Natural killer cell (primary cell): Measurements from ENCODE around the gene CYP27A1. TPM values are rescaled to one million over a fixed set of nuclear protein-coding genes. Genes with fewer than 3 reads are reported as not detected.

Experiments used
- ATAC-seq, 3 donors: fragments of 150-1000 bp in 2 of 3; fragments of 200-7000 bp in 1 of 3; cut with Tn5 transposase; 1 replicate in 1 of 3; 2 replicates in 2 of 3; pipeline ENCODE4 v1.10.0; 2021; ENCODE audit warnings: mild to moderate bottlenecking in 2 of 3, moderate library complexity in 2 of 3
- DNase-seq, 2 donors: peaks; one replicate each; pipeline versions ENCODE4 v3.0.0 to v3.0.0-alpha.2; 2013 to 2021; ENCODE audit warnings: mixed read lengths in 1 of 2
- H3K27ac ChIP-seq: one replicate; pipeline ENCODE4 v1.5.1; 2013; ENCODE audit warnings: mild to moderate bottlenecking, low read length
- H3K27me3 ChIP-seq: one replicate; pipeline ENCODE4 v1.6.1; 2013; ENCODE audit warnings: low read length; ENCODE audit not compliant: control insufficient read depth, insufficient read depth
- H3K36me3 ChIP-seq: one replicate; pipeline ENCODE4 v1.6.1; 2013; ENCODE audit warnings: low read length; ENCODE audit not compliant: control insufficient read depth, insufficient read depth
- H3K4me1 ChIP-seq: one replicate; pipeline ENCODE4 v1.6.1; 2013; ENCODE audit warnings: low read length; ENCODE audit not compliant: control insufficient read depth, insufficient read depth
- H3K4me3 ChIP-seq: one replicate; pipeline ENCODE4 v1.5.1; 2013; ENCODE audit warnings: low read length
- H3K9me3 ChIP-seq: one replicate; pipeline ENCODE4 v1.6.1; 2013; ENCODE audit warnings: low read length; ENCODE audit not compliant: control insufficient read depth, insufficient read depth
- H3K27ac Mint-ChIP-seq, 2 donors: one replicate each; pipeline ENCODE4 v1.8.0; 2022; ENCODE audit warnings: mild to moderate bottlenecking in 2 of 2, mixed read lengths in 2 of 2, moderate library complexity in 1 of 2
- H3K27me3 Mint-ChIP-seq, 2 donors: one replicate each; pipeline ENCODE4 v1.8.0; 2022; ENCODE audit warnings: low read depth in 2 of 2, mixed read lengths in 2 of 2
- H3K36me3 Mint-ChIP-seq: one replicate; pipeline ENCODE4 v1.8.0; 2022; ENCODE audit warnings: mixed read lengths
- H3K4me1 Mint-ChIP-seq, 2 donors: one replicate each; pipeline ENCODE4 v1.8.0; 2022; ENCODE audit warnings: mixed read lengths in 2 of 2
- H3K4me3 Mint-ChIP-seq: one replicate; pipeline ENCODE4 v1.8.0; 2022; ENCODE audit warnings: mild to moderate bottlenecking, moderate library complexity, mixed read lengths
- H3K9me3 Mint-ChIP-seq, 2 donors: one replicate each; pipeline ENCODE4 v1.8.0; 2022; ENCODE audit warnings: mixed read lengths in 2 of 2
- WGBS: methylation state at CpG from one replicate; pipeline ENCODE4 v1.1.7; 2013; ENCODE audit warnings: missing lambda C conversion rate; ENCODE audit not compliant: insufficient coverage; 5-methylcytosine and 5-hydroxymethylcytosine counted together
- intact Hi-C: fragments of 100-400 bp; cut with micrococcal nuclease; formaldehyde crosslinking; loops from one replicate; pipeline ENCODE4 v1.14.2; 2022
- total RNA-seq, 4 donors: library from RNA; stranded (reverse); fragments of 120-200 nt in 1 of 4; gene quantifications; one replicate each; pipeline versions ENCODE4 v1.2.3 to v1.2.4, GENCODE V29; 2013 to 2022
- TF ChIP-seq, protein P1 (sequence below): fragments of 200-600 bp; IDR thresholded peaks from one replicate; pipeline ENCODE4 v1.8.0; 2022; ENCODE audit warnings: antibody characterized with exemption

Gene CYP27A1
- total RNA-seq, 3 donors from 2014 or later (not counting 1 experiment from before 2014, with no cell fraction given), result 0.61 to 1.6 TPM; not detected in 1

DNA sequence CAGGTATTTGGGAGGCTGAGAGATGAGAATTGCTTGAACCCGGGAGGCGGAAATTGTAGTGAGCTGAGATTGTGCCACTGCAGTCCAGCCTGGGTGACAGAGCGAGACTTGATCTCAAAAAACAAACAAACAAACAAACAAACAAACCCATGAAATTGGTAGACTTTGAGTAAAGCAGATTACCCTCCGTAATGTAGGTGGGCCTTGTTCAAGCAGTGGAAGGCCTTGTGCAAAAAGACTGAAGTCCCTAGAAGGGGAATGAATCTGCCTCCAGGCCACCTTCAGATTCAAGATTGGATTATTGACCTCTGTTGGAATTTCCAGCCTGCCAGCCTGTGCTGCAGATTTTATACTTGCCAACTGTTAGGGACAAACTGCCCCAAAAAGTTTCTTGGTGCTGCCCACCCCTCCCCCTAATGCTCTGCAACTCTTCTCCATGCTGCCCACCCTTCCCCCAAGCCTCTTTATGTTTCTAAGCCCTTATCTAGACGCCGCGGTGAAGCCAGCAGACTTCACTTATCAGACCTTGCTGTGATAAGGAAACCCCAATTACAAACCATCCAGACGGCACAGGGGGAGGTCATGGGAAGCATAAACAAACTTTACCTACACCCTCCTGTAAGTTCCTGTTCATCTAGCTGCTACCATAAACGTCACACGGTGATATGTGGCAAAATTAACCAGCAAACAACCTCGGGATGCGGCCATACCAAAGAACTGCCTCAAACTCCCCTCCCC, 17.0 kb downstream of the CYP27A1 start:
- 33% methylated on average over 11 of the region's 12 CpGs for WGBS
- Histone ChIP-seq H3K27me3 (peaks cover 17% of the 10 kb centered on the region), H3K36me3 (no peaks in the 10 kb centered on the region), H3K4me3 (no peak overlapping the region), H3K27ac (no peak overlapping the region), H3K9me3 (no peaks in the 10 kb centered on the region), H3K4me1 (peaks cover 3% of the 10 kb centered on the region)
- TF ChIP-seq, protein P1, sequence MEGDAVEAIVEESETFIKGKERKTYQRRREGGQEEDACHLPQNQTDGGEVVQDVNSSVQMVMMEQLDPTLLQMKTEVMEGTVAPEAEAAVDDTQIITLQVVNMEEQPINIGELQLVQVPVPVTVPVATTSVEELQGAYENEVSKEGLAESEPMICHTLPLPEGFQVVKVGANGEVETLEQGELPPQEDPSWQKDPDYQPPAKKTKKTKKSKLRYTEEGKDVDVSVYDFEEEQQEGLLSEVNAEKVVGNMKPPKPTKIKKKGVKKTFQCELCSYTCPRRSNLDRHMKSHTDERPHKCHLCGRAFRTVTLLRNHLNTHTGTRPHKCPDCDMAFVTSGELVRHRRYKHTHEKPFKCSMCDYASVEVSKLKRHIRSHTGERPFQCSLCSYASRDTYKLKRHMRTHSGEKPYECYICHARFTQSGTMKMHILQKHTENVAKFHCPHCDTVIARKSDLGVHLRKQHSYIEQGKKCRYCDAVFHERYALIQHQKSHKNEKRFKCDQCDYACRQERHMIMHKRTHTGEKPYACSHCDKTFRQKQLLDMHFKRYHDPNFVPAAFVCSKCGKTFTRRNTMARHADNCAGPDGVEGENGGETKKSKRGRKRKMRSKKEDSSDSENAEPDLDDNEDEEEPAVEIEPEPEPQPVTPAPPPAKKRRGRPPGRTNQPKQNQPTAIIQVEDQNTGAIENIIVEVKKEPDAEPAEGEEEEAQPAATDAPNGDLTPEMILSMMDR, result no peak
- Mint-ChIP-seq H3K4me3 (no peak overlapping the region), H3K9me3 (no peaks in the 10 kb centered on the region), H3K36me3 (no peaks in the 10 kb centered on the region), H3K27ac (no peak overlapping the region), H3K27me3 (peaks cover 23 to 27% of the 10 kb centered on the region in 2 donors), H3K4me1 (peaks cover 0 to 5% of the 10 kb centered on the region in 2 donors)
- ATAC-seq (no peak), DNase-seq (no peak)
- intact Hi-C loops, result no loop called here

DNA sequence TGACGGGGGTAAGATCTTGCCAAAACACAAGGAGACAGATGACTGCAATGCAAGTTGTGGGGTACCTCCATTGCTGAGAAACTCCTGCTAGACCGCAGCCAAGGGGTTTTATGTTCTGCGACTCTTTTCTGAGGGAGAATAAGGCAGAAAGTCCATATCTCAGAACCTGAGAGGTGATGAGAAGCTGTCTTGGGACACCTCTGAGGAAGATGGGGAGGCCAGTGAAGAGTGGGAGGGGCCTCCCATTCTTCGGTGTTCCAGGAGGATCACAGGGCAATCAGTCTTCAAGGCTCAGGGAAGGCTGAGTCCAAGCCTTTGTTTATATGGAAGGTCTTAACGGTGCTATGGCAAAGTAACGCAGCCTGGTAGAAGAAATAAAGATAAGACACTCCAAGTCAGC, 18.0 kb downstream of the CYP27A1 start:
- Mint-ChIP-seq H3K36me3 (no peaks in the 10 kb centered on the region), H3K4me3 (no peak overlapping the region), H3K27me3 (peaks cover 21% of the 10 kb centered on the region in 2 donors), H3K27ac (no peak overlapping the region), H3K4me1 (peaks cover 0 to 5% of the 10 kb centered on the region in 2 donors), H3K9me3 (peaks cover 0 to 2% of the 10 kb centered on the region in 2 donors)
- no peak overlapping the region for H3K27ac ChIP-seq
- 71% methylated on average over 5 of the region's 6 CpGs for WGBS
- no peak overlapping the region for H3K4me3 ChIP-seq
- DNase-seq (no peak), ATAC-seq (no peak)
- TF ChIP-seq, protein P1, result no peak
- H3K4me1 ChIP-seq, result peaks cover 3% of the 10 kb centered on the region
- H3K9me3 ChIP-seq, result peaks cover 4% of the 10 kb centered on the region
- intact Hi-C loops, result no loop called here
- no peaks in the 10 kb centered on the region for H3K36me3 ChIP-seq
- H3K27me3 ChIP-seq, result peaks cover 27% of the 10 kb centered on the region

DNA sequence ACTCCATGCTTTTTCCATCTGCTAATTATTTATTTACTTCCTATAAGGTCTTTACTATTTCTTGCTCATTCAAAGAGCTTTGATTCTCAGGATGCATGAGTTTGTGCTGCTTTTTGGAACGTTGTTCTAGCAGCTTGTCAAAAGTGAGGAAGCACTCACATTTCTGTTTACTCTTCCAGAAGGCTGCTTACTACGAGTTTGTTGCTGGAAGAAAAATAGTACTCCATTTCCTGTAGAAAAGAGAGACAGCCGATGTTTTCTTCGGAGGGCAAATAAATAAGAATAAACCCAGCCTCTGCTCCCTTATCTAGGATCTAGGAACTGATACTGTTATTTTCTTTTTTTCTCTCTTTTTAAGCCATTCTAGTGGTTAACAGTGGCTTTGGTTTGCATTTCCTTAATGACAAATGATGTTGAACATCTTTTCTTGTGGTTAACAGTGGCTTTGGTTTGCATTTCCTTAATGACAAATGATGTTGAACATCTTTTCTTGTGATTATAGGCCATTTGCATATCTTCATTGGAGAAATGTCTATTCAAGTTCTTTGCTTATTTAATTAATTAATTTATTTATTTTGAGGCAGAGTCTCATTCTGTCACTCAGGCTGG, 20.5 kb downstream of the CYP27A1 start:
- intact Hi-C loops, result no loop called here
- peaks cover 4% of the 10 kb centered on the region for H3K9me3 ChIP-seq
- H3K27ac ChIP-seq, result no peak overlapping the region
- peaks cover 27% of the 10 kb centered on the region for H3K27me3 ChIP-seq
- H3K4me3 ChIP-seq, result no peak overlapping the region
- Mint-ChIP-seq H3K4me1 (peaks cover 0 to 5% of the 10 kb centered on the region in 2 donors), H3K36me3 (no peaks in the 10 kb centered on the region), H3K27me3 (peaks cover 24 to 31% of the 10 kb centered on the region in 2 donors), H3K9me3 (peaks cover 2 to 5% of the 10 kb centered on the region in 2 donors), H3K4me3 (no peak overlapping the region), H3K27ac (no peak overlapping the region)
- TF ChIP-seq, protein P1, result no peak
- peaks cover 3% of the 10 kb centered on the region for H3K4me1 ChIP-seq
- no peaks in the 10 kb centered on the region for H3K36me3 ChIP-seq
- peak in 1 of 2 donors; percentile 54 for DNase-seq
- 17% methylated on average over 1 of the region's 4 CpGs for WGBS
- peak in 2 of 3 donors; percentile 35 for ATAC-seq
